Activated T-cell treated with anti-CD3 and anti-CD28 coated beads, Interleukin-2, amount 50 U/mL, for 4 hours (primary cell): ENCODE measurements around the gene GOLGA2. TPM values are rescaled to one million over a fixed set of nuclear protein-coding genes. Genes with fewer than 3 reads are reported as not detected.
A peak's percentile ranks its signal among the peaks of the same experiment; 100 is the strongest.

Source experiments
- ATAC-seq, 2 donors: fragments of 200-7000 bp; cut with Tn5 transposase; one replicate each; pipeline ENCODE4 v1.10.0; 2021
- DNase-seq: peaks from one replicate; pipeline ENCODE4 v3.0.0-alpha.2; 2020
- H3K27me3 Mint-ChIP-seq: one replicate; pipeline ENCODE4 v1.8.0; 2021; ENCODE audit warnings: low read depth, mixed read lengths
- H3K36me3 Mint-ChIP-seq: one replicate; pipeline ENCODE4 v1.8.0; 2022; ENCODE audit warnings: mixed read lengths; ENCODE audit not compliant: insufficient read depth
- H3K4me1 Mint-ChIP-seq: one replicate; pipeline ENCODE4 v1.8.0; 2021; ENCODE audit warnings: low read depth, mixed read lengths
- H3K4me3 Mint-ChIP-seq: one replicate; pipeline ENCODE4 v1.8.0; 2021; ENCODE audit warnings: mild to moderate bottlenecking, moderate library complexity, mixed read lengths
- H3K9me3 Mint-ChIP-seq: one replicate; pipeline ENCODE4 v1.8.0; 2021; ENCODE audit warnings: mixed read lengths
- total RNA-seq, 3 donors: library from RNA; stranded (reverse); gene quantifications; one replicate each; pipeline ENCODE4 v1.2.1, GENCODE V29; 2021

The GOLGA2 gene, protein sequence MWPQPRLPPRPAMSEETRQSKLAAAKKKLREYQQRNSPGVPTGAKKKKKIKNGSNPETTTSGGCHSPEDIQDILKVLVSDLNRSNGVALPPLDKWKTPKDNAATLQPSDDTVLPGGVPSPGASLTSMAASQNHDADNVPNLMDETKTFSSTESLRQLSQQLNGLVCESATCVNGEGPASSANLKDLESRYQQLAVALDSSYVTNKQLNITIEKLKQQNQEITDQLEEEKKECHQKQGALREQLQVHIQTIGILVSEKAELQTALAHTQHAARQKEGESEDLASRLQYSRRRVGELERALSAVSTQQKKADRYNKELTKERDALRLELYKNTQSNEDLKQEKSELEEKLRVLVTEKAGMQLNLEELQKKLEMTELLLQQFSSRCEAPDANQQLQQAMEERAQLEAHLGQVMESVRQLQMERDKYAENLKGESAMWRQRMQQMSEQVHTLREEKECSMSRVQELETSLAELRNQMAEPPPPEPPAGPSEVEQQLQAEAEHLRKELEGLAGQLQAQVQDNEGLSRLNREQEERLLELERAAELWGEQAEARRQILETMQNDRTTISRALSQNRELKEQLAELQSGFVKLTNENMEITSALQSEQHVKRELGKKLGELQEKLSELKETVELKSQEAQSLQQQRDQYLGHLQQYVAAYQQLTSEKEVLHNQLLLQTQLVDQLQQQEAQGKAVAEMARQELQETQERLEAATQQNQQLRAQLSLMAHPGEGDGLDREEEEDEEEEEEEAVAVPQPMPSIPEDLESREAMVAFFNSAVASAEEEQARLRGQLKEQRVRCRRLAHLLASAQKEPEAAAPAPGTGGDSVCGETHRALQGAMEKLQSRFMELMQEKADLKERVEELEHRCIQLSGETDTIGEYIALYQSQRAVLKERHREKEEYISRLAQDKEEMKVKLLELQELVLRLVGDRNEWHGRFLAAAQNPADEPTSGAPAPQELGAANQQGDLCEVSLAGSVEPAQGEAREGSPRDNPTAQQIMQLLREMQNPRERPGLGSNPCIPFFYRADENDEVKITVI
- total RNA-seq, result 10 to 100 TPM; 39.4 to 48.2 (median 46.5) TPM

DNA sequence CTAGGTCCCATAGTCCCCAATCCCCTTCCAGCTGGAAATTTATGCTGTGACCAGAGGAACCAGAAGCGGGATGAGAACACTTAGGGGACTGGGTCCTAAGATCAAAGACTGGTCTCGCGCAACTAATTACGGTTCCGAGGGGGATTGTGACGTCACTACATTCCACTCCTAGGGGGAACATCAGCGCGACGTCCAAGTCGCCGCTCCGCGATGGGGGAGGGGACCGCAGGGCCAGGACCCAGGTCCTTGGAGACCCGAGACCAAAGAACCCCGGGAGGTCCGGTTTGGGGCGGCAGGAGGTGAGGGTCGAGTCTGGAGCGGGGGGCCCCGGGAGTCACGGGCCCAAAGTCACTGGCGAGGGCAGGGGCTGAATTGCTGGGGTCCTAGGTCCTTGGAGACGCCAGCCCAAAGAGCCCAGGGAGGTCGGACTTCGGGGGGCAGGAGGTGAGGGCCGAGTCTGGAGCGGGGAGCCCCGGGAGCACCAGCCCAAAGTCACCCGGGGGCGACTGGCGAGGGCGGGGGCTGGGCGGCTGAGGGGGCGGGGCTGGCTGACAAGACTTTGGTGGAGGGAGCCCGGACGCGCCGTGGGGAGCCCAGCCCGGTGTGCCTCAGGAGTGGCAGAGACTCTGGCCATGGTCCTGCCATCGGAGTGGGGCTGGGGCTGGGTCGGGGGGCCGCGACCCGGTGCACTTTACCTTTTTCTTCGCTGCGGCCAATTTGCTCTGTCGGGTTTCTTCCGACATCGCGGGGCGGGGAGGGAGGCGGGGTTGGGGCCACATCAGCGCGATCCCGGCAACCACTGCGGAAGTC lies at the start of gene GOLGA2:
Gene GOLGA2, minus strand, starts transcription at position 810 of the 810 bp plus-strand sequence. Its CDS starts 31 bp downstream, at position 779.
- peak; percentile 68 to 70 for ATAC-seq
- Mint-ChIP-seq H3K4me1 (peaks cover 28% of the 10 kb centered on the region), H3K36me3 (peaks cover 12% of the 10 kb centered on the region), H3K27me3 (no peaks in the 10 kb centered on the region), H3K4me3 (peak within 1 kb of the TSS; percentile 94), H3K9me3 (no peaks in the 10 kb centered on the region)
- no peak for DNase-seq

DNA sequence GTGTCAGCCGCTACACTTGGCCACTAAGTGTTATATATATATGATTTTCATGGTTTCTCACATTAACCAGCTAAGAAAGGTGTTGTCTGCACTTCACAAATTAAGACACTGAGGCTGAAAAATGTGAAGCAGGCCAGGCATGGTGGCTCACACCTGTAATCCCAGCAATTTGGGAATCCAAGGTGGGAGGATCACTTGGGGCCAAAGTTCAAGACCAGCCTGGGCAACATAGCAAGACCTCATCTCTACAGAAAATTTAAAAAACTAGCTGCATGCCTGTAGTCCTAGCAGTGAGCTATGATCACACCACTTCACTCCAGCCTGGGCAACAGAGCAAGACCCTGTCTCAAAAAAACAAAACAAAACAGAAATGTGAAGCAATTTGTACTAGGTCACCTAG lies 48.6 kb upstream of the GOLGA2 start:
- DNase-seq (no peak), ATAC-seq (no peak)
- peaks cover 15% of the 10 kb centered on the region for H3K36me3 Mint-ChIP-seq
- H3K9me3 Mint-ChIP-seq, result no peaks in the 10 kb centered on the region
- peaks cover 16% of the 10 kb centered on the region for H3K4me1 Mint-ChIP-seq
- no peaks in the 10 kb centered on the region for H3K27me3 Mint-ChIP-seq
- H3K4me3 Mint-ChIP-seq, result peak overlapping the region; percentile 95

DNA sequence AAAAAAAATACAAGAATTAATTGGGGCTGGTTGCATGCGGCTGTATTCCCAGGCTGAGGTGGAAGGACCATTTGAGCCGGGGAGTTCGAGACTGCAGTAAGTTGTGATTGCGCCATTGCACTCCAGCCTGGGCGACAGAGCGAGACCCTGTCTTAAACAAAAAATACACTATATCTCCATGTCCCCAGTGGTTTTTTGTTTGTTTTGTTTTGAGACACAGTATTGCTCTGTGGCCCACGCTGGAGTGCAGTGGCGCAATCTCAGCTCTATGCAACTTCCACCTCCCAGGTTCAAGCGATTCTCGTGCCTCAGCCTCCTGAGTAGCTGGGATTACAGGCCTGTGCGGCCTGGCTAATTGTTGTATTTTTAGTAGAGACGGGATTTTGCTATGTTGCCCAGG lies 48.0 kb upstream of the GOLGA2 start:
- ATAC-seq (no peak), DNase-seq (no peak)
- Mint-ChIP-seq H3K27me3 (no peaks in the 10 kb centered on the region), H3K9me3 (no peaks in the 10 kb centered on the region), H3K36me3 (peaks cover 15% of the 10 kb centered on the region), H3K4me3 (peak overlapping the region; percentile 95), H3K4me1 (peaks cover 16% of the 10 kb centered on the region)

DNA sequence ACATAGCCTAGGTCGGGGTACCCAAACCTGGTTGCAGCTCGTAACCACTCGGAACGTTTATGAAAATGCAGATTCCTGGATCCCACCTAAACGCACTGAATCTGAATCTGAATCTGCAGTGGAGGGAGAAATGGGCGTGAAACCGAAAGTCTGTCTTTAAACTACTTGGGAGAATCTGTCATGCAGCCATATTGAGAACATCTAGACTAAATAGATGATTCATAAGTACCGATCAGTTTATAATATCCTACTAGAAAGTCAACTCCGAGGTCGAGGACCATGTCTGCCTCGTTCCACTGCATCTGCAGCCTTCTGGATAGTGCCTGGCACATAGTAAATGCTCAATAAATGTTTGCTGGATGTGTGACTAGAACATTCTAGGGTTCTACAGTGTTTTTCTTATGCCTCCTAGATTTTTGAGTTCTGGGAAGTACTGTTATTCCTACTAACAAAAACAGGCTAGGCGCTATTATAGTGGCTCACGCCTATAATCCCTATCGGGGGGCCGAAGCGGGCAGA lies 47.5 kb upstream of the GOLGA2 start:
- H3K9me3 Mint-ChIP-seq, result no peaks in the 10 kb centered on the region
- ATAC-seq, result peak; percentile 48 to 56
- no peak for DNase-seq
- peaks cover 16% of the 10 kb centered on the region for H3K4me1 Mint-ChIP-seq
- peak overlapping the region; percentile 95 for H3K4me3 Mint-ChIP-seq
- H3K36me3 Mint-ChIP-seq, result peaks cover 12% of the 10 kb centered on the region
- H3K27me3 Mint-ChIP-seq, result no peaks in the 10 kb centered on the region

DNA sequence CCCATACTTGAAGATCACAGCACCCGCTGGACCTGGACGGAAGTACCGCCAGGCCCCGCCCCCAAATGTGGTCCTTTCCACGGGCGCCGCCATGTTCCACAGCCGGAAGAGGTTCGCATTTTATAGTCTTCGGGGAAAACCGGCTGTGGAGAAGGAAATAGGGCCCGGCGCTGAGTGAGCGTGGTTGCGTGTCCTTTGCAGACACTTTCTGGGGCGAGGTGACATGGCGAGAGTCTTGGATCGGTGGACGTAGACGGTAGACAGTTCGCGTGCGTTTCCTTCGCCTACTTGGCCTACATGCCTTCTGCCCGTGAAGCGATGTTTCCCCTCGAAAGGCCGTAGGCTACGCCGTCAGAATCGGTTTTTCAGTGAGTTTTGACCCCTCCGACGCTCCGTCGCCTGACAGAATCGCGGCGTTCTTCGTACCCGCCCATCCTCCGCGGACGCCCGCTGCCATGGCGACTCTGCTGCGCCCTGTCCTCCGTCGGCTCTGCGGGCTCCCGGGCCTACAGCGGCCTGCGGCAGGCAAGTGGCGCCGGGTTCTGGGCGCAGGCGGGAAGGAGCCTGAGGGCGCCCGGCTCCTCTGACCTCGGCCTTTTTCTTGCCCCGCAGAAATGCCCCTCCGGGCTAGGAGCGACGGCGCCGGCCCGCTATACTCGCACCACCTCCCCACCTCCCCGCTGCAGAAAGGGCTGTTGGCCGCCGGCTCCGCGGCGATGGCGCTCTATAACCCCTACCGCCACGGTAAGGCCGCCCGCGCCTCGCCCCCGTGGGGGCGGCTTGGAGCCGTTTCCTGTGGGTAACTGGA lies 46.8 kb upstream of the GOLGA2 start, which contains the start of the genes COQ4 and TRUB2:
Gene COQ4, plus strand, starts transcription at position 436 of the 808 bp plus-strand sequence. Its CDS starts 20 bp downstream, at position 456.
Gene TRUB2, minus strand, starts transcription at position 44 of the 808 bp plus-strand sequence. Its CDS starts 39 bp downstream, at position 5.
- H3K9me3 Mint-ChIP-seq, result no peaks in the 10 kb centered on the region
- DNase-seq, result peak; percentile 89
- H3K36me3 Mint-ChIP-seq, result peaks cover 9% of the 10 kb centered on the region
- H3K4me1 Mint-ChIP-seq, result peaks cover 16% of the 10 kb centered on the region
- H3K27me3 Mint-ChIP-seq, result no peaks in the 10 kb centered on the region
- peak within 1 kb of the TSS; percentile 95 for H3K4me3 Mint-ChIP-seq
- peak; percentile 88 to 89 for ATAC-seq

DNA sequence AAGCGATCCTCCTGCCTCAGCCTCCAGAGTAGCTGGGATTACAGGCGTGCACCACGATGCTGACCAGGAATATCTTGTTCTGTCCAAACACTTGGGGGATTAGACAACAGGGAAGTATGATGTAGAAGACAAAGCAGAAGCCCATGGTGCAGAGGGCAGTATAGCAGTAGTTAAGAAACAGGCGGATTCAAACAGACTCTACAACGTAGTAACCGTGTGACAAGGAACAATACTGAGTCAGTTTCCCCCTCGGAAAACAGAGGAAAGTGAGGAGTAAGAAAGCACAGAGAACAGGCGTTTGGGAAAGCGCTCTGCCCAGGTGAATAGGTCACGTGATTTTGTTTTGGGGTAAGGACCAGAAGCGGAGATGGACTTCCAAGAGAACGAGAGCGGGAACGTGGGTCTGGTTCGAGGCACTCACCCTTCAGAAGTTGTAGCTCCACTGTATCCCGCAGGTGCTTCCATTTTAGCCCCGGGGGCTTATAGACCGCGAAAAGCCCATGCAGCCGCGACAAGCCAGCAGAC lies 46.1 kb upstream of the GOLGA2 start:
- H3K36me3 Mint-ChIP-seq, result peaks cover 11% of the 10 kb centered on the region
- peak overlapping the region; percentile 95 for H3K4me3 Mint-ChIP-seq
- H3K27me3 Mint-ChIP-seq, result no peaks in the 10 kb centered on the region
- H3K4me1 Mint-ChIP-seq, result peaks cover 16% of the 10 kb centered on the region
- ATAC-seq (peak in 1 of 2 donors; percentile 1), DNase-seq (no peak)
- H3K9me3 Mint-ChIP-seq, result no peaks in the 10 kb centered on the region

DNA sequence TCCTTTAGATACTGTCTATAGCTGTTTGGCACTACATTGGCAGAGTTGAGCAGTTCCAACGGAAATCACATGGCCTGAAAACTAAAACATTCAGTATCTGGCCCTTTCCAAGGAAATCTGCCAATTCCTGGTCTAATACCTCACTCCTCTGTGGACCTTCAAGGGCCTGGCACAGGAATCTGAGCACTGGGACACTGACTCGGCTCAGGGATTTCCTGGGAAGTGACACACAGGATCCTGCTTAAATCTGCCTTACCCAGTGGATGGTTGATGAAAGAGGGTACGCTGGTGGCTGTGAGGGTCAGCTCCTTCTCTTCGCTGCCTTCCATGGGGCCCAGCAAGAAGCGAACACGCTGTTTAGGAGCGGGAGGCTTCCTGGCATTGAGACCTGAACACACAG lies 45.5 kb upstream of the GOLGA2 start:
- Mint-ChIP-seq H3K4me3 (peak overlapping the region; percentile 95), H3K27me3 (no peaks in the 10 kb centered on the region), H3K36me3 (peaks cover 16% of the 10 kb centered on the region), H3K4me1 (peaks cover 16% of the 10 kb centered on the region), H3K9me3 (no peaks in the 10 kb centered on the region)
- no peak for ATAC-seq
- no peak for DNase-seq

DNA sequence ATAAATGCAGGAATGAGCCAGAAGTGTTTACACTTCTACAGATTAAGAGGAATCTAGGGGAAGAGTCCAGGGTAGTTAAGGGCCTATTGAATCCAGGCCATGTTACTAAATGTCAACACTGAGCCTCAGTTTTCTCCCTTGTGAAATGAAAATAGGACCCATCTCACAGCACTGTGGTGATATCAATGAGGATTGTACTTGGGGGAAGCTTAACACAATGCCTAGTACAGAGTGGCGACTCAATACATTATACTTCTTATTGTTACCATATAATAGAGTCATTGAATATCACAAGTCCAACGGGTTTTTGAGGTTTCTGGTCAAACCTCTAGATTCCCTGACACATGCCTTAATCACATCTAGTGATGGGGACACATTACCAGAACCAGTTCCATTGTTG lies 41.8 kb upstream of the GOLGA2 start:
- H3K4me1 Mint-ChIP-seq, result peaks cover 2% of the 10 kb centered on the region
- ATAC-seq (no peak), DNase-seq (no peak)
- no peak overlapping the region for H3K4me3 Mint-ChIP-seq
- H3K9me3 Mint-ChIP-seq, result no peaks in the 10 kb centered on the region
- H3K27me3 Mint-ChIP-seq, result no peaks in the 10 kb centered on the region
- peaks cover 12% of the 10 kb centered on the region for H3K36me3 Mint-ChIP-seq

DNA sequence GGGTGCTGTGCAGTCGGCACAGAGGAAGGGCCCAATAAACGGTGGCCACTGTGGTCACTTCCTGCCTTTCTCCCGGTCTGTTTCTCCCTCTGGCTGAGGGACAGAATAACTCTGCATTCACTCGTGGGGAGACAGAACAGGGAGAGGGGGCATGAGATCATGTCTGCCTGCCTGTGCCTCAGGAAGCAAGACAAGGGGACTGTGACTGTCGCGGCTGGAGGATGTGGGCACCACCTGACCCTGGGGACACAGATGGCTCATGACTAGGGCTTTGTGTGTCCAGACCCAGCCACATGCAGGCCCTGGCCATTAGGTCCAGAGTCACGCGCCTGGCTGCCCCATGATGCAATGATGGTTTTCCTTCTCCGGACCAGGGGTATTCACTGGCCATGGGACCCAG lies 40.6 kb upstream of the GOLGA2 start:
- Mint-ChIP-seq H3K9me3 (no peaks in the 10 kb centered on the region), H3K36me3 (peaks cover 12% of the 10 kb centered on the region), H3K4me3 (no peak overlapping the region), H3K27me3 (no peaks in the 10 kb centered on the region), H3K4me1 (peaks cover under 1% of the 10 kb centered on the region)
- ATAC-seq, result no peak
- no peak for DNase-seq

DNA sequence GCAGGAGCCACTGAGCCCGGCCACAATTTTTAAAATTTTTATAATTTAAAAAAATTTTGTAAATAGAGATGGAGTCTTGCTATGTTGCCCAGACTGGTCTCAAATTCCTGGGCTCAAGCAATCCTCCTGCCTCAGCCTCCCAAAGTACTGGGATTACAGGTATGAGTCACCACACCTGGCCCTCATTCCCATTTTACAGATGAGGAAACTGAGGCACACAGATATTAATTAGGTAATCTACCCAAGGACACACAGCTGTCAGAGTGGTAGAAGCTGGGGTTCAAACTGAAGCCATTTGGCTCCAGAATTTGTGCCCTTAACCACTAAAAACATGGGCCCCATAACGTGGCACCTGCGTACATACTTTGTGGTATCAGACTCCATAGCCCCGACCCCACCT lies 38.9 kb upstream of the GOLGA2 start:
- H3K36me3 Mint-ChIP-seq, result peaks cover 15% of the 10 kb centered on the region
- H3K4me3 Mint-ChIP-seq, result no peak overlapping the region
- H3K9me3 Mint-ChIP-seq, result no peaks in the 10 kb centered on the region
- H3K27me3 Mint-ChIP-seq, result no peaks in the 10 kb centered on the region
- no peak for DNase-seq
- no peak for ATAC-seq
- no peaks in the 10 kb centered on the region for H3K4me1 Mint-ChIP-seq

DNA sequence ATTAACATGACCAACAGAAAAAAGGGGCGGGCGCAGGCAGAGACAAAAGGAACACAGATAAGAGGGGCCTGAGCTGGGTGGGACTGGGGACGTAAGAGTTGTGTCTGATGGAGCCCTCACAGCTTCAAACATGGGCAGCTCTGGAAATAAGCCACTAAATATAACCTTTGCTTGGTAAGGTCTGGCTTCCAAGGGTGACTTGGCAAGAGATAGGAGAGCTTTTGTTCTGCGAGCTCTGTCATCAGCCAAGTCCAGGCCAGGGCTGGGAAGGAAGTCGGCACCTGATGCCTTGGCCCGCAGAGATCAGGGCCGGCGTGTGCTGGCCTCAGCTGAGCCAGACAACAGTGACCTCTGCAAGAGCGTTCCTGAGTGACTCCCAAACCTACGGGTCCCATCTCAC lies 34.7 kb upstream of the GOLGA2 start:
- Mint-ChIP-seq H3K4me3 (no peak overlapping the region), H3K4me1 (no peaks in the 10 kb centered on the region), H3K9me3 (no peaks in the 10 kb centered on the region), H3K36me3 (peaks cover 8% of the 10 kb centered on the region), H3K27me3 (no peaks in the 10 kb centered on the region)
- DNase-seq (no peak), ATAC-seq (no peak)

DNA sequence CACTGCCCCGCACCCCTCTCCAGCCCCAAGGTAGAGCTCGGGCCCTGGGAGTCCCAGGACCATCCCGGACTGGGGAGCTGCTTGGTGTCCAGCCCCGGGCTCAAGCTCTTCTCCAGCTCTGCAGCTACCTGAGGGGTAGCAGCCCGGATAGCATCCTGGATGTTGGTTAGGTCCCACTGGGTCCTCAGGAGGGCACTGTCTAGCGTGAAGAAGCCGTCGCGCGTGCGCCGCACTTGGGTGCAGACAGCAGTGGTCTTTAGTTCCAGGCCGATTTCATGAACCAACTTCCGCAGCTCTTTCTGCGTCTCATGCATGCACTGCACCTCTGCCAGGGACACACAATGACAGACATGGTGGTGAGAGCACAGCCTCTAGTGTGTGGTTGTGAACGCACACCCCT lies 33.7 kb upstream of the GOLGA2 start:
- Mint-ChIP-seq H3K27me3 (no peaks in the 10 kb centered on the region), H3K36me3 (peaks cover 8% of the 10 kb centered on the region), H3K4me1 (no peaks in the 10 kb centered on the region), H3K9me3 (no peaks in the 10 kb centered on the region), H3K4me3 (no peak overlapping the region)
- DNase-seq (no peak), ATAC-seq (no peak)

DNA sequence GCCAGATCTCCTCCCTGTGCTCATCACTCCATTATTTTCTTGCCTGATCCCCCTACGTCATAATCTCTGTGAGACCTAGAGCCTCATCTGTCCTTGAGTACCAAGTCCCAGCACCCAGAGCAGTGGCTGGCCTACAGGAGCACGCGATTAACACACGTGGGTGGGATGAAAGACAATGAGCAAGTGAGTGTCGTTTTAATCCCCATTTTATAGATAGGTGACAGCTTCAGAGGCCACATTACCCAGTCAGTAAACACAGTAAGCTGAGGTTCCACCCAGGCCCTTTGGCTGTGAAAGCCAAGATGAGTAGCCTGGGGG lies 29.1 kb upstream of the GOLGA2 start:
- H3K4me3 Mint-ChIP-seq, result no peak overlapping the region
- H3K9me3 Mint-ChIP-seq, result no peaks in the 10 kb centered on the region
- DNase-seq (no peak), ATAC-seq (no peak)
- H3K36me3 Mint-ChIP-seq, result peaks cover 7% of the 10 kb centered on the region
- H3K27me3 Mint-ChIP-seq, result no peaks in the 10 kb centered on the region
- H3K4me1 Mint-ChIP-seq, result peaks cover 2% of the 10 kb centered on the region
